MG63 (cell line): ENCODE measurements around the gene CYP2A13. TPM values are rescaled to one million over a fixed set of nuclear protein-coding genes. Genes with fewer than 3 reads are reported as not detected.

Experiments used
- DNase-seq: peaks from one replicate; pipeline ENCODE4 v3.0.0-alpha.2; 2020
- H3K27me3 ChIP-seq: fragments of 250-450 bp; sonication (Bioruptor Pico); 2 replicates; pipeline ENCODE4 v1.5.1; 2020; ENCODE audit warnings: mild to moderate bottlenecking, moderate library complexity
- H3K36me3 ChIP-seq: fragments of 250-450 bp; sonication (Bioruptor Pico); 2 replicates; pipeline ENCODE4 v1.5.1; 2020; ENCODE audit warnings: mild to moderate bottlenecking, moderate library complexity
- H3K4me3 ChIP-seq: fragments of 250-450 bp; sonication (Bioruptor Pico); 2 replicates; pipeline ENCODE4 v1.5.1; 2020; ENCODE audit warnings: mild to moderate bottlenecking, moderate library complexity
- H3K9me3 ChIP-seq: fragments of 250-450 bp; sonication (Bioruptor Pico); 2 replicates; pipeline ENCODE4 v1.5.1; 2020; ENCODE audit warnings: mild to moderate bottlenecking, moderate library complexity
- total RNA-seq: library from RNA; depleted of rRNA; stranded (reverse); fragments of >200 nt; shearing (Covaris generic); gene quantifications from 2 replicates; pipeline ENCODE4 v1.2.3, GENCODE V29; 2014; ENCODE audit warnings: low replicate concordance; rRNA removed

Gene CYP2A13
- total RNA-seq, 1 experiment from 2014 or later = not detected

- H3K4me3 ChIP-seq = no peak overlapping the region
- H3K27me3 ChIP-seq = no peaks in the 10 kb centered on the region
- no peak for DNase-seq
- no peaks in the 10 kb centered on the region for H3K36me3 ChIP-seq
- H3K9me3 ChIP-seq = no peaks in the 10 kb centered on the region; the same call in 1 of the 2 replicates
Observed at GRCh38 chr19:41136636-41137455, 48.6 kb downstream of the CYP2A13 start.

DNA sequence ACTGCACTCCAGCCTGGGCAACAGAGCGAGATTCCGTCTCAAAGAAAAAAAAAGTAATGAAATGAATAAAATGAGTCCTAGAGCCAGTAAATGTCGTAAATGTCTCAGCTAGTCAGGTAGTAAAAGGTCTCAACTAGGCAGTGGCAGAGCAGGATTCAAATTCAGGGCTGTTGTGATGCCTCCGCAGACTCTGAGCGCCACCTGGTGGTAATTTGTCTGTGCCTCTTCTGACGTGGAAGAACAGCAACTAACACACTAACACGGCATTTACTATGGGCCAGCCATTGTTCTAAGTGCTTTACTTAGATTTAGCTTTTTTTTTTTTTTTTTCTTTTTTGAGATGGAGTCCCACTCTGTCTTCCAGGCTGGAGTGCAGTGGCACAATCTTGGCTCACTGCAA lies 56.2 kb downstream of the CYP2A13 start:
- Histone ChIP-seq H3K36me3 (no peaks in the 10 kb centered on the region), H3K9me3 (no peaks in the 10 kb centered on the region), H3K27me3 (no peaks in the 10 kb centered on the region), H3K4me3 (no peak overlapping the region)
- peak; percentile 75 for DNase-seq

Other genes starting within 250 kb of the CYP2A13 start
- not detected in 2 replicates for gene CYP2A6, start 238.0 kb upstream of the CYP2A13 start, total RNA-seq
- gene CYP2A7, start 206.2 kb upstream of the CYP2A13 start, total RNA-seq = not detected in 2 replicates
- not detected in 2 replicates for gene CYP2B6, start 97.2 kb upstream of the CYP2A13 start, total RNA-seq
- gene CYP2F1, start 26.0 kb downstream of the CYP2A13 start, total RNA-seq = not detected in 2 replicates
- gene CYP2S1, start 104.8 kb downstream of the CYP2A13 start, total RNA-seq = 3.9 and 5.0 TPM in 2 replicates
- gene AXL, start 130.8 kb downstream of the CYP2A13 start, total RNA-seq = 294 and 355 TPM in 2 replicates
- 149 and 151 TPM in 2 replicates for gene HNRNPUL1, start 175.9 kb downstream of the CYP2A13 start, total RNA-seq
- gene CCDC97, start 221.7 kb downstream of the CYP2A13 start, total RNA-seq = 2.8 and 22.3 TPM in 2 replicates